Esophagus squamous epithelium (tissue), 4 donors: ENCODE measurements around the gene DLGAP4.

Experiments used
- POLR2A ChIP-seq, 4 donors: fragments of 450-650 bp; IDR thresholded peaks; one replicate each; pipeline ENCODE4 v1.6.1; 2017; ENCODE audit warnings: antibody characterized with exemption in 4 of 4, mild to moderate bottlenecking in 4 of 4, moderate library complexity in 3 of 4
- TF ChIP-seq, protein P1 (sequence below), 6 experiments: fragments of 450-650 bp in 4 of 6; fragments of 200-600 bp in 2 of 6; sonication (generic) in 2 of 6; IDR thresholded peaks; one replicate each; pipeline ENCODE4 v1.5.1; 2016 to 2019; ENCODE audit warnings: antibody characterized with exemption in 6 of 6, mild to moderate bottlenecking in 4 of 6, moderate library complexity in 4 of 6

DNA sequence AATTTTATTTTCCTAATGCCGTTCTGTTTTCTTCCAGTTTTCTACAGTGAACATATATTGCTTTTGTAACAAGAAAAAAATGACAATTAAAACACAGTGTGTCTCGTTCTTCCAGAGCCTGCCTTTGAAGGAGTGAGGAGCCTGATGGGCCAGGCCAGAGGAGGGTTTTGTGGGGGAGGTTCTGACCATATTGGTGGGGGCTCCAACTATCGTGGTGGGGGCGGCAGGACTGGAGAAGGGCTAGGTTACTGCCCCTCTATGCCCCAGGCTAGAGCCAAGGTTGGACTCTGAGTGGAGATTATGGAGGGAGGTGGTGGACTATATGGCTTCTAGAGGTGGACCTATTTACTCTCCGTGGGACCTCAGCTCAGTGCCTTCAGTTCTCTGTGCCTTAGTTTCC, 24.0 kb downstream of the DLGAP4 start:
- TF ChIP-seq, protein P1, sequence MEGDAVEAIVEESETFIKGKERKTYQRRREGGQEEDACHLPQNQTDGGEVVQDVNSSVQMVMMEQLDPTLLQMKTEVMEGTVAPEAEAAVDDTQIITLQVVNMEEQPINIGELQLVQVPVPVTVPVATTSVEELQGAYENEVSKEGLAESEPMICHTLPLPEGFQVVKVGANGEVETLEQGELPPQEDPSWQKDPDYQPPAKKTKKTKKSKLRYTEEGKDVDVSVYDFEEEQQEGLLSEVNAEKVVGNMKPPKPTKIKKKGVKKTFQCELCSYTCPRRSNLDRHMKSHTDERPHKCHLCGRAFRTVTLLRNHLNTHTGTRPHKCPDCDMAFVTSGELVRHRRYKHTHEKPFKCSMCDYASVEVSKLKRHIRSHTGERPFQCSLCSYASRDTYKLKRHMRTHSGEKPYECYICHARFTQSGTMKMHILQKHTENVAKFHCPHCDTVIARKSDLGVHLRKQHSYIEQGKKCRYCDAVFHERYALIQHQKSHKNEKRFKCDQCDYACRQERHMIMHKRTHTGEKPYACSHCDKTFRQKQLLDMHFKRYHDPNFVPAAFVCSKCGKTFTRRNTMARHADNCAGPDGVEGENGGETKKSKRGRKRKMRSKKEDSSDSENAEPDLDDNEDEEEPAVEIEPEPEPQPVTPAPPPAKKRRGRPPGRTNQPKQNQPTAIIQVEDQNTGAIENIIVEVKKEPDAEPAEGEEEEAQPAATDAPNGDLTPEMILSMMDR (IDR thresholded peaks at IDR 0.05): no peak
- TF ChIP-seq POLR2A (IDR thresholded peaks at IDR 0.05): no peak
